ENCODE measurements around the gene ABI3. TPM values are rescaled to one million over a fixed set of nuclear protein-coding genes. Genes with fewer than 3 reads are reported as not detected.

ABI3 gene
- total and polyA plus RNA-seq, 2 donors (not counting 1 experiment from before 2014, with no cell fraction given) = 15.6 to 23.3 TPM

- ChIA-PET POLR2A (no interaction called here), CTCF (interaction anchor here (1.2 to 2.0 kb wide), 2 partner anchors 8 to 56 kb away, joined by 3 to 10 read pairs; no protein-coding TSS in a partner anchor)
- no peaks in the 10 kb centered on the region for H3K9me3 ChIP-seq (ENCODE audit: control extremely low read depth in 1 of 3, control insufficient read depth in 2 of 3, insufficient read depth in 1 of 3, low read length in 2 of 3)
- no peaks in the 10 kb centered on the region for H3K36me3 ChIP-seq (replicated peaks in 1 of 2; ENCODE audit: control extremely low read depth in 1 of 2, control insufficient read depth in 1 of 2, extremely low read depth in 1 of 2, insufficient read depth in 2 of 2, low read length in 1 of 2)
- no peak overlapping the region for H2AFZ ChIP-seq (ENCODE audit: insufficient read depth, low read depth, low read length, poor library complexity, severe bottlenecking)
- no peak overlapping the region for H3K4me3 ChIP-seq (ENCODE audit: control extremely low read depth in 1 of 5, extremely low read depth in 1 of 5, insufficient read depth in 1 of 5, low read depth in 2 of 5, low read length in 4 of 5)
- no peaks in the 10 kb centered on the region for H3K9me3 Mint-ChIP-seq (ENCODE audit: insufficient read depth)
- H3K27ac Mint-ChIP-seq = no peak overlapping the region
- no peak for DNase-seq
- TF ChIP-seq EZH2 (IDR thresholded peaks at IDR 0.05; ENCODE audit: borderline replicate concordance, insufficient read depth, low read depth, low read length, poor library complexity, severe bottlenecking) = no peak
- no peak for TF ChIP-seq CTCF (IDR thresholded peaks at IDR 0.05)
- H3K79me2 ChIP-seq (ENCODE audit: control insufficient read depth, insufficient read depth, low read length) = no peaks in the 10 kb centered on the region
- no peak overlapping the region for H3K27ac ChIP-seq (ENCODE audit: low read length in 2 of 2)
- 69% methylated on average over 3 of the region's 4 CpGs for WGBS (ENCODE audit: insufficient coverage)
- H3K4me2 ChIP-seq (replicated peaks; ENCODE audit: low read depth, low read length, poor library complexity, severe bottlenecking) = no peak overlapping the region
- H3K9ac ChIP-seq (ENCODE audit: low read length) = no peak overlapping the region
- no peak for ATAC-seq (ENCODE audit: low read depth)
- H3K4me3 Mint-ChIP-seq = no peak overlapping the region
- peaks cover 31% of the 10 kb centered on the region for H3K27me3 Mint-ChIP-seq
- peaks cover 5% of the 10 kb centered on the region for H3K4me1 Mint-ChIP-seq
- no peaks in the 10 kb centered on the region for H4K20me1 ChIP-seq (ENCODE audit: control insufficient read depth, insufficient read depth, low read length, poor library complexity, severe bottlenecking)
- intact Hi-C loops (cut with micrococcal nuclease) = no loop called here
- peaks cover 0 to 4% (median 2%) of the 10 kb centered on the region in 4 experiments for H3K27me3 ChIP-seq (replicated peaks in 1 of 4; ENCODE audit: control extremely low read depth in 1 of 4, control insufficient read depth in 3 of 4, insufficient read depth in 4 of 4, low read length in 3 of 4)
- peaks cover 7% of the 10 kb centered on the region in 2 donors for H3K4me1 ChIP-seq (ENCODE audit: control insufficient read depth in 2 of 2, insufficient read depth in 2 of 2, low read length in 2 of 2)
These were observed 25.4 kb downstream of the ABI3 start for GRCh38 chr17:49235896-49236295.

- Histone ChIP-seq H3K27me3 (replicated peaks in 1 of 4; ENCODE audit: control extremely low read depth in 1 of 4, control insufficient read depth in 3 of 4, insufficient read depth in 4 of 4, low read length in 3 of 4) (peaks cover 0 to 2% (median 0%) of the 10 kb centered on the region in 4 experiments), H3K27ac (ENCODE audit: low read length in 2 of 2) (no peak overlapping the region), H2AFZ (ENCODE audit: insufficient read depth, low read depth, low read length, poor library complexity, severe bottlenecking) (no peak overlapping the region), H3K4me1 (ENCODE audit: control insufficient read depth in 2 of 2, insufficient read depth in 2 of 2, low read length in 2 of 2) (no peaks in the 10 kb centered on the region), H3K4me3 (ENCODE audit: control extremely low read depth in 1 of 5, extremely low read depth in 1 of 5, insufficient read depth in 1 of 5, low read depth in 2 of 5, low read length in 4 of 5) (no peak overlapping the region), H3K36me3 (replicated peaks in 1 of 2; ENCODE audit: control extremely low read depth in 1 of 2, control insufficient read depth in 1 of 2, extremely low read depth in 1 of 2, insufficient read depth in 2 of 2, low read length in 1 of 2) (no peaks in the 10 kb centered on the region), H3K9me3 (ENCODE audit: control extremely low read depth in 1 of 3, control insufficient read depth in 2 of 3, insufficient read depth in 1 of 3, low read length in 2 of 3) (no peaks in the 10 kb centered on the region), H3K79me2 (ENCODE audit: control insufficient read depth, insufficient read depth, low read length) (no peaks in the 10 kb centered on the region), H3K9ac (ENCODE audit: low read length) (no peak overlapping the region), H3K4me2 (replicated peaks; ENCODE audit: low read depth, low read length, poor library complexity, severe bottlenecking) (no peak overlapping the region), H4K20me1 (ENCODE audit: control insufficient read depth, insufficient read depth, low read length, poor library complexity, severe bottlenecking) (no peaks in the 10 kb centered on the region)
- DNase-seq (no peak), ATAC-seq (ENCODE audit: low read depth) (no peak)
- H3K9me3 Mint-ChIP-seq (ENCODE audit: insufficient read depth) = no peaks in the 10 kb centered on the region
- no CpG with 5 or more reads among the region's 1 CpG for WGBS (ENCODE audit: insufficient coverage)
- no peak for TF ChIP-seq CTCF (IDR thresholded peaks at IDR 0.05)
- no peak for TF ChIP-seq EZH2 (IDR thresholded peaks at IDR 0.05; ENCODE audit: borderline replicate concordance, insufficient read depth, low read depth, low read length, poor library complexity, severe bottlenecking)
- CTCF ChIA-PET = interaction anchor here (0.7 to 1.7 kb wide), 5 partner anchors 12 to 75 kb away, joined by 3 to 5 read pairs (median 4); no protein-coding TSS in a partner anchor
- H3K4me3 Mint-ChIP-seq = no peak overlapping the region
- intact Hi-C loops (cut with micrococcal nuclease) = no loop called here
- POLR2A ChIA-PET = no interaction called here
- peaks cover 34% of the 10 kb centered on the region for H3K27me3 Mint-ChIP-seq
- H3K4me1 Mint-ChIP-seq = no peaks in the 10 kb centered on the region
- H3K27ac Mint-ChIP-seq = no peak overlapping the region
These were observed 29.5 kb downstream of the ABI3 start for GRCh38 chr17:49239963-49240362.
